Heart right ventricle (tissue), 16 donors: ENCODE data around the gene MOB3B. TPM values are rescaled to one million over a fixed set of nuclear protein-coding genes. Genes with fewer than 3 reads are reported as not detected.

Experiments
- ATAC-seq, 8 donors: fragments of 200-7000 bp; cut with Tn5 transposase; one replicate each; pipeline ENCODE4 v1.9.1; 2020; ENCODE audit warnings: mild to moderate bottlenecking in 8 of 8, moderate library complexity in 8 of 8, moderate number of reproducible peaks in 1 of 8
- DNase-seq, 2 donors: peaks; one replicate each; pipeline ENCODE4 v3.0.0-alpha.2; 2020
- H3K27ac ChIP-seq, 10 donors: fragments of 200-600 bp; sonication (generic) in 2 of 10; one replicate each; pipeline versions ENCODE4 v1.5.0 to v1.8.0; 2020 to 2022; ENCODE audit warnings: mild to moderate bottlenecking in 3 of 10
- H3K27me3 ChIP-seq, 7 donors: fragments of 200-600 bp; one replicate each; pipeline ENCODE4 v1.8.0; 2021 to 2022; ENCODE audit warnings: mild to moderate bottlenecking in 2 of 7
- H3K36me3 ChIP-seq, 9 donors: fragments of 200-600 bp; sonication (generic) in 1 of 9; one replicate each; pipeline versions ENCODE4 v1.5.0 to v1.8.0; 2020 to 2022; ENCODE audit warnings: mild to moderate bottlenecking in 2 of 9
- H3K4me1 ChIP-seq, 9 donors: fragments of 200-600 bp; sonication (generic) in 1 of 9; one replicate each; pipeline versions ENCODE4 v1.5.0 to v1.8.0; 2020 to 2022; ENCODE audit warnings: mild to moderate bottlenecking in 4 of 9
- H3K4me3 ChIP-seq, 10 donors: fragments of 200-600 bp; sonication (generic) in 2 of 10; one replicate each; pipeline versions ENCODE4 v1.5.0 to v1.8.0; 2020 to 2022; ENCODE audit warnings: mild to moderate bottlenecking in 7 of 10, moderate library complexity in 2 of 10
- H3K9me3 ChIP-seq, 11 donors: fragments of 200-600 bp in 10 of 11; sonication (generic) in 2 of 11; one replicate each; pipeline versions ENCODE4 v1.5.0 to v1.8.0; 2013 to 2022; ENCODE audit warnings: mild to moderate bottlenecking in 2 of 11, control low read depth in 1 of 11, moderate library complexity in 1 of 11
- CTCF ChIP-seq, 9 donors: fragments of 200-600 bp; sonication (generic) in 2 of 9; IDR thresholded peaks; one replicate each; pipeline versions ENCODE4 v1.5.0 to v1.8.0; 2021 to 2022; ENCODE audit warnings: antibody characterized with exemption in 9 of 9, mild to moderate bottlenecking in 5 of 9, moderate library complexity in 1 of 9
- WGBS, 2 donors: extraction: QIAGEN DNeasy Blood & Tissue Kit; methylation state at CpG; one replicate each; pipeline ENCODE4 v1.1.7; 2013; ENCODE audit warnings: inconsistent platforms in 1 of 2; 5-methylcytosine and 5-hydroxymethylcytosine counted together
- intact Hi-C, 10 donors: fragments of 100-400 bp; cut with DNase I; formaldehyde crosslinking; loops; one replicate each; pipeline versions ENCODE4 v1.11.1 to v1.14.2; 2022
- polyA plus RNA-seq, 2 donors: library from polyadenylated mRNA; stranded (reverse); fragments of 200-250 nt; gene quantifications; one replicate each; pipeline ENCODE4 v1.2.3, GENCODE V29; 2013
- total RNA-seq, 10 donors: library from RNA; stranded (reverse); fragmentation: NEBNext Ultra II Directional in 3 of 10; extraction: Animal tissue kit (Norgen Biotek cat#: 25700) in 3 of 10; gene quantifications; one replicate each; pipeline versions ENCODE4 v1.2.1 to v1.2.4, GENCODE V29; 2021 to 2023
- donor health status: Arrhythmogenic right ventricular cardiomyopathy.
- donor health status: ischemic (EF 13 %, LVEDD 7.1; RV severe dilation, severe dysfunction).
- donor health status: healthy with polysubstance abuse.
- donor health status: DM: no; HTN: yes; CAD: no.
- donor health status: DM: no; HTN: no; CAD: no.
- donor health status: ischemic (EF 25% LVEDD 6.9; RV normal size, moderate dysfunction).
- donor health status: ischemic (EF 25% LVEDD 5.7; RV mildly dilated, moderate dysfunction).
- donor health status: healthy.
- donor health status: DM: yes; HTN: yes; CAD: no.
- donor health status: Ischemic cardiomyopathy.
- donor health status: ischemic (EF 35%, LVEDD 5.7; RV mildly dilated, moderate dysfunction).
- donor health status: nonischemic (EF 11% LVEDD 7.7; RV severe dilation, severe dysfunction).
- donor health status: DM: yes; HTN: yes; CAD: no.
- donor health status: PGD.
- donor health status: ischemic (EF 29% LVEDD 5.4; RV normal size, mild dysfunction).
- donor health status: nonischemic (EF 23%, LVEDD 6.1; RV moderate dilation, normal function).

The MOB3B gene
- total and polyA plus RNA-seq, 12 donors, result 0.39 to 2.3 (median 1.3) TPM

- Histone ChIP-seq H3K27me3 (no peaks in the 10 kb centered on the region), H3K27ac (no peak overlapping the region), H3K36me3 (no peaks in the 10 kb centered on the region), H3K9me3 (no peaks in the 10 kb centered on the region), H3K4me1 (peaks cover 8 to 57% (median 40%) of the 10 kb centered on the region in 9 donors), H3K4me3 (no peak overlapping the region)
- no peak for ATAC-seq
- DNase-seq, result no peak
- WGBS, 2 donors, result 95 to 96% methylated on average over 10 of the region's 10 CpGs
- TF ChIP-seq CTCF (IDR thresholded peaks at IDR 0.05), result no peak
- intact Hi-C loops, result loop anchor here in 1 of 10 donors (5.0 to 10.0 kb wide), 2 partner anchors 62 to 85 kb away; no protein-coding TSS in a partner anchor
Observed at GRCh38 chr9:27336829-27337228, 192.8 kb downstream of the MOB3B start.

- Histone ChIP-seq H3K4me1 (peaks cover 8 to 50% (median 40%) of the 10 kb centered on the region in 9 donors), H3K9me3 (no peaks in the 10 kb centered on the region), H3K27ac (no peak overlapping the region), H3K4me3 (no peak overlapping the region), H3K27me3 (no peaks in the 10 kb centered on the region), H3K36me3 (no peaks in the 10 kb centered on the region)
- ATAC-seq, result no peak
- intact Hi-C loops, result loop anchor here in 1 of 10 donors (5.0 to 10.0 kb wide), 2 partner anchors 61 to 86 kb away; no protein-coding TSS in a partner anchor
- no peak for TF ChIP-seq CTCF (IDR thresholded peaks at IDR 0.05)
- WGBS, 2 donors, result 95 to 100% methylated on average over 1 of the region's 1 CpG
- DNase-seq, result no peak
Observed at GRCh38 chr9:27336126-27336525, 193.5 kb downstream of the MOB3B start.

GRCh38 chr9:27335075-27335474, 194.5 kb downstream of the MOB3B start:
- DNase-seq (no peak), ATAC-seq (no peak)
- no peaks in the 10 kb centered on the region for H3K27me3 ChIP-seq
- no peak for TF ChIP-seq CTCF (IDR thresholded peaks at IDR 0.05)
- H3K4me3 ChIP-seq, result no peak overlapping the region
- peaks cover 8 to 40% (median 33%) of the 10 kb centered on the region in 9 donors for H3K4me1 ChIP-seq
- 86 to 94% methylated on average over 6 of the region's 6 CpGs for WGBS, 2 donors
- H3K27ac ChIP-seq, result peak overlapping the region in 1 of 10 donors; percentile 44
- H3K36me3 ChIP-seq, result no peaks in the 10 kb centered on the region
- intact Hi-C loops, result loop anchor here in 1 of 10 donors (5.0 to 10.0 kb wide), 2 partner anchors 60 to 87 kb away; no protein-coding TSS in a partner anchor
- no peaks in the 10 kb centered on the region for H3K9me3 ChIP-seq

- intact Hi-C loops, result loop anchor here (1.0 to 10.0 kb wide), 11 partner anchors 59 to 441 kb away; partner anchors contain the start of genes MOB3B (in 7 of the 10) and CAAP1 (in 1 of the 10)
- WGBS, 2 donors, result 38% methylated on average over 7 of the region's 7 CpGs
- Histone ChIP-seq H3K27ac (no peak overlapping the region), H3K9me3 (no peaks in the 10 kb centered on the region), H3K36me3 (no peaks in the 10 kb centered on the region), H3K4me1 (peaks cover 3 to 24% (median 16%) of the 10 kb centered on the region in 9 donors), H3K4me3 (no peak overlapping the region), H3K27me3 (no peaks in the 10 kb centered on the region)
- peak; percentile 83 to 95 (median 90) for TF ChIP-seq CTCF (IDR thresholded peaks at IDR 0.05)
- DNase-seq (peak in 1 of 2 donors; percentile 62), ATAC-seq (peak; percentile 83 to 94 (median 88))
Observed at GRCh38 chr9:27333241-27334052, 196.2 kb downstream of the MOB3B start.
